Measurements from ENCODE around the gene CACNA1D. TPM values are rescaled to one million over a fixed set of nuclear protein-coding genes. Genes with fewer than 3 reads are reported as not detected.

CACNA1D gene
- polyA plus RNA-seq, 1 donor (not counting 4 experiments of a cell fraction or from before 2014, with no cell fraction given), result 0.20 TPM

GRCh38 chr3:53707222-53707621 lies 212.8 kb downstream of the CACNA1D start:
- DNase-seq (ENCODE audit: low read depth, low spot score) (no peak), FAIRE-seq (no peak)
- Histone ChIP-seq H3K27me3 (ENCODE audit: control insufficient read depth, extremely low read depth, insufficient read depth, low read length) (peaks cover 9% of the 10 kb centered on the region), H4K20me1 (ENCODE audit: control insufficient read depth, extremely low read depth, insufficient read depth, low read length) (no peaks in the 10 kb centered on the region), H3K4me1 (ENCODE audit: control insufficient read depth, extremely low read depth, insufficient read depth, low read length) (no peaks in the 10 kb centered on the region), H3K27ac (ENCODE audit: control insufficient read depth, insufficient read depth, low read length) (no peak overlapping the region), H2AFZ (ENCODE audit: control insufficient read depth, low read length) (no peak overlapping the region), H3K4me3 (ENCODE audit: control insufficient read depth in 2 of 3, extremely low read depth in 1 of 3, insufficient read depth in 2 of 3, low read depth in 1 of 3, low read length in 3 of 3) (no peak overlapping the region), H3K9ac (ENCODE audit: control insufficient read depth, extremely low read depth, insufficient read depth, low read length) (no peak overlapping the region), H3K9me3 (ENCODE audit: control insufficient read depth, low read depth, low read length) (no peaks in the 10 kb centered on the region), H3K79me2 (ENCODE audit: control insufficient read depth, insufficient read depth, low read length) (no peaks in the 10 kb centered on the region), H3K9me1 (ENCODE audit: control insufficient read depth, extremely low read depth, insufficient read depth, low read length) (no peaks in the 10 kb centered on the region), H3K36me3 (ENCODE audit: control insufficient read depth in 2 of 2, extremely low read depth in 1 of 2, insufficient read depth in 2 of 2, low read length in 2 of 2) (no peaks in the 10 kb centered on the region), H3K4me2 (ENCODE audit: control insufficient read depth, extremely low read depth, insufficient read depth, low read depth, low read length) (no peak overlapping the region)
- no peak for TF ChIP-seq CTCF (optimal IDR thresholded peaks at IDR 0.05 in 1 of 3, IDR thresholded peaks at IDR 0.05 in 1 of 3, conservative IDR thresholded peaks at IDR 0.05 in 1 of 3; ENCODE audit: extremely low read depth in 1 of 3, insufficient read depth in 2 of 3, low read length in 3 of 3)
- TF ChIP-seq EZH2 (IDR thresholded peaks at IDR 0.05; ENCODE audit: low read length), result no peak
- dilution Hi-C loops (cut with MboI; ENCODE audit: extremely low pct_ligation_motif_present, low sequenced_read_pairs), result no loop called here

GRCh38 chr3:53708001-53708621 lies 213.7 kb downstream of the CACNA1D start:
- Histone ChIP-seq H3K27me3 (ENCODE audit: control insufficient read depth, extremely low read depth, insufficient read depth, low read length) (peaks cover 9% of the 10 kb centered on the region), H3K4me2 (ENCODE audit: control insufficient read depth, extremely low read depth, insufficient read depth, low read depth, low read length) (no peak overlapping the region), H3K9me3 (ENCODE audit: control insufficient read depth, low read depth, low read length) (no peaks in the 10 kb centered on the region), H3K36me3 (ENCODE audit: control insufficient read depth in 2 of 2, extremely low read depth in 1 of 2, insufficient read depth in 2 of 2, low read length in 2 of 2) (no peaks in the 10 kb centered on the region), H3K9ac (ENCODE audit: control insufficient read depth, extremely low read depth, insufficient read depth, low read length) (no peak overlapping the region), H3K27ac (ENCODE audit: control insufficient read depth, insufficient read depth, low read length) (no peak overlapping the region), H3K4me1 (ENCODE audit: control insufficient read depth, extremely low read depth, insufficient read depth, low read length) (no peaks in the 10 kb centered on the region), H4K20me1 (ENCODE audit: control insufficient read depth, extremely low read depth, insufficient read depth, low read length) (no peaks in the 10 kb centered on the region), H3K79me2 (ENCODE audit: control insufficient read depth, insufficient read depth, low read length) (no peaks in the 10 kb centered on the region), H3K4me3 (ENCODE audit: control insufficient read depth in 2 of 3, extremely low read depth in 1 of 3, insufficient read depth in 2 of 3, low read depth in 1 of 3, low read length in 3 of 3) (no peak overlapping the region), H2AFZ (ENCODE audit: control insufficient read depth, low read length) (no peak overlapping the region), H3K9me1 (ENCODE audit: control insufficient read depth, extremely low read depth, insufficient read depth, low read length) (no peaks in the 10 kb centered on the region)
- dilution Hi-C loops (cut with MboI; ENCODE audit: extremely low pct_ligation_motif_present, low sequenced_read_pairs), result no loop called here
- no peak for DNase-seq (ENCODE audit: low read depth, low spot score)
- no peak for FAIRE-seq
- no peak for TF ChIP-seq EZH2 (IDR thresholded peaks at IDR 0.05; ENCODE audit: low read length)
- no peak for TF ChIP-seq CTCF (optimal IDR thresholded peaks at IDR 0.05 in 1 of 3, IDR thresholded peaks at IDR 0.05 in 1 of 3, conservative IDR thresholded peaks at IDR 0.05 in 1 of 3; ENCODE audit: extremely low read depth in 1 of 3, insufficient read depth in 2 of 3, low read length in 3 of 3)
